ENCODE measurements around the gene FZD4.

The FZD4 gene

GRCh38 chr11:86914865-86915519 is 40.2 kb downstream of the FZD4 start (continued):
- no peak for TF ChIP-seq ZNF571 (tag by site-specific recombination; IDR thresholded peaks at IDR 0.05)
- no peak for TF ChIP-seq ZNF169 (tag by site-specific recombination; IDR thresholded peaks at IDR 0.05)
- TF ChIP-seq REPIN1 (tag by site-specific recombination; IDR thresholded peaks at IDR 0.05; ENCODE audit: low read depth), result no peak
- no peak for TF ChIP-seq GFI1B (tag by site-specific recombination; IDR thresholded peaks at IDR 0.05)
- TF ChIP-seq ZNF266 (tag by site-specific recombination; IDR thresholded peaks at IDR 0.05; ENCODE audit: low read depth), result no peak
- TF ChIP-seq ZNF530 (tag by site-specific recombination; IDR thresholded peaks at IDR 0.05; ENCODE audit: low read depth), result no peak
- no peak for TF ChIP-seq ZNF830 (tag by site-specific recombination; IDR thresholded peaks at IDR 0.05; ENCODE audit: low read depth)

- Histone ChIP-seq H3K4me3 (ENCODE audit: low read depth, low read length) (no peak overlapping the region), H3K4me1 (ENCODE audit: control insufficient read depth, insufficient read depth, low read length) (no peaks in the 10 kb centered on the region), H3K9me3 (ENCODE audit: control insufficient read depth, insufficient read depth, low read depth, low read length) (no peaks in the 10 kb centered on the region), H3K27ac (ENCODE audit: extremely low read depth, low read depth, low read length) (no peak overlapping the region), H3K36me3 (ENCODE audit: control insufficient read depth in 2 of 2, insufficient read depth in 1 of 2, low read length in 2 of 2) (no peaks in the 10 kb centered on the region)
- ChIA-PET CTCF (interaction anchor here (0.6 kb wide), 1 partner anchor 41 kb away, joined by 7 read pairs; no protein-coding TSS in a partner anchor), POLR2A (no interaction called here)
- no peak for TF ChIP-seq GLIS1 (tag by site-specific recombination; IDR thresholded peaks at IDR 0.05)
- peak; percentile 96 for TF ChIP-seq ZNF133 (tag by site-specific recombination; IDR thresholded peaks at IDR 0.05)
- no peak for TF ChIP-seq ZNF639 (tag by site-specific recombination; IDR thresholded peaks at IDR 0.05)
Observed at GRCh38 chr11:86912238-86912637, 43.0 kb downstream of the FZD4 start.

DNA sequence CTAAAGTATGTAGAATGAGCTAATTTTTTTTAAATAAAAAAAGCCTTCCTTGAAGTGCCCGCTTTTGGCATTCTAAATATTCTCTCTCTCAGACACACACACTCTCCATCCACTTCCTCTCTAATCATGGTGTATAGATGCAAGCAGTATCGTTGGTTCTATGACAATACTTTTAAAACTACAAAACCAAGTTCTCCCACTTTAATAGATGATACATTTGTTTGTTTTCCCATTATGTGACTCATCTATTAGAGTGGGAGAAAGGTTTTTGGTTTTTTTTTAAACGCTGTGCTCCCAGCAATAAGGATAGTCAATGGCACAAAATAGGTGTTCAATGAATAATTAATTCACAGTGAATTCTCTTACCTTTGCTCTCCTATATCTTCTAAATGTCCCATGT is 44.6 kb downstream of the FZD4 start:
- CTCF ChIA-PET, result interaction anchor here (1.7 kb wide), 1 partner anchor 41 kb away, joined by 6 read pairs; no protein-coding TSS in a partner anchor
- H3K4me3 ChIP-seq (ENCODE audit: low read depth, low read length), result no peak overlapping the region
- POLR2A ChIA-PET, result no interaction called here
- no peaks in the 10 kb centered on the region for H3K36me3 ChIP-seq (ENCODE audit: control insufficient read depth in 2 of 2, insufficient read depth in 1 of 2, low read length in 2 of 2)
- no peak for TF ChIP-seq ZNF639 (tag by site-specific recombination; IDR thresholded peaks at IDR 0.05)
- no peak for TF ChIP-seq ZFP3 (tag by site-specific recombination; IDR thresholded peaks at IDR 0.05; ENCODE audit: low read depth)
- no peak for TF ChIP-seq ZNF549 (tag by site-specific recombination; IDR thresholded peaks at IDR 0.05)
- TF ChIP-seq ZBTB21 (tag by site-specific recombination; IDR thresholded peaks at IDR 0.05), result no peak
- no peak for TF ChIP-seq ZNF133 (tag by site-specific recombination; IDR thresholded peaks at IDR 0.05)
- TF ChIP-seq ZNF76 (tag by site-specific recombination; IDR thresholded peaks at IDR 0.05; ENCODE audit: borderline replicate concordance, low read depth), result no peak
- no peak for TF ChIP-seq ZNF529 (tag by site-specific recombination; IDR thresholded peaks at IDR 0.05; ENCODE audit: insufficient replicate concordance)
- TF ChIP-seq ZNF223 (tag by site-specific recombination; IDR thresholded peaks at IDR 0.05), result no peak
- TF ChIP-seq ZNF174 (tag by site-specific recombination; IDR thresholded peaks at IDR 0.05), result no peak
- TF ChIP-seq ZNF660 (tag by site-specific recombination; IDR thresholded peaks at IDR 0.05), result no peak
- TF ChIP-seq ZNF155 (tag by site-specific recombination; IDR thresholded peaks at IDR 0.05), result no peak
- no peak for TF ChIP-seq ZNF266 (tag by site-specific recombination; IDR thresholded peaks at IDR 0.05; ENCODE audit: low read depth)
- TF ChIP-seq SP2 (tag by site-specific recombination; IDR thresholded peaks at IDR 0.05), result no peak
- TF ChIP-seq RBAK (tag by site-specific recombination; IDR thresholded peaks at IDR 0.05), result no peak
- TF ChIP-seq ZNF394 (tag by site-specific recombination; IDR thresholded peaks at IDR 0.05; ENCODE audit: borderline replicate concordance), result no peak
- no peak for TF ChIP-seq ZNF16 (tag by site-specific recombination; IDR thresholded peaks at IDR 0.05; ENCODE audit: low read depth)
- H3K9me3 ChIP-seq (ENCODE audit: control insufficient read depth, insufficient read depth, low read depth, low read length), result no peaks in the 10 kb centered on the region
- no peak overlapping the region for H3K27ac ChIP-seq (ENCODE audit: extremely low read depth, low read depth, low read length)
- H3K4me1 ChIP-seq (ENCODE audit: control insufficient read depth, insufficient read depth, low read length), result no peaks in the 10 kb centered on the region

Data from HEK293 (cell line).